ENCODE measurements around the gene ARPC2. TPM values are rescaled to one million over a fixed set of nuclear protein-coding genes. Genes with fewer than 3 reads are reported as not detected.

ARPC2 gene
- total RNA-seq, 1 donor from 2014 or later = 213 TPM

GRCh38 chr2:218253232-218253625 is 36.2 kb downstream of the ARPC2 start:
- DNase-seq (ENCODE audit: low read depth in 2 of 2) = no peak

- no peak for DNase-seq (ENCODE audit: low read depth in 2 of 2)
Observed at GRCh38 chr2:218255446-218255845, 38.5 kb downstream of the ARPC2 start.

- DNase-seq (ENCODE audit: low read depth in 2 of 2) = no peak
Observed at GRCh38 chr2:218256612-218257350, 39.8 kb downstream of the ARPC2 start.

- peak; percentile 22 to 42 for DNase-seq (ENCODE audit: low read depth in 2 of 2)
Observed at GRCh38 chr2:218257390-218257981, 40.5 kb downstream of the ARPC2 start.

- DNase-seq (ENCODE audit: low read depth in 2 of 2) = peak; percentile 40 to 76
Observed at GRCh38 chr2:218259099-218259961, 42.3 kb downstream of the ARPC2 start.

GRCh38 chr2:218260166-218260565 is 43.2 kb downstream of the ARPC2 start:
- DNase-seq (ENCODE audit: low read depth in 2 of 2) = no peak

- DNase-seq (ENCODE audit: low read depth in 2 of 2) = no peak
Observed at GRCh38 chr2:218260742-218261422, 43.9 kb downstream of the ARPC2 start, which contains the start of gene GPBAR1. TSS of gene GPBAR1 (plus strand) at chr2:218261015. CDS start at chr2:218262725, 1,710 bp downstream.

- no peak for DNase-seq (ENCODE audit: low read depth in 2 of 2)
Observed at GRCh38 chr2:218261423-218262236, 44.6 kb downstream of the ARPC2 start.

- no peak for DNase-seq (ENCODE audit: low read depth in 2 of 2)
Observed at GRCh38 chr2:218262237-218262600, 45.2 kb downstream of the ARPC2 start.

- no peak for DNase-seq (ENCODE audit: low read depth in 2 of 2)
Observed at GRCh38 chr2:218262631-218263586, 45.9 kb downstream of the ARPC2 start.

GRCh38 chr2:218263817-218264641 is 47.0 kb downstream of the ARPC2 start:
- no peak for DNase-seq (ENCODE audit: low read depth in 2 of 2)

- DNase-seq (ENCODE audit: low read depth in 2 of 2) = no peak
Observed at GRCh38 chr2:218264773-218265561, 48.0 kb downstream of the ARPC2 start.

GRCh38 chr2:218265626-218266025 is 48.6 kb downstream of the ARPC2 start:
- no peak for DNase-seq (ENCODE audit: low read depth in 2 of 2)

- DNase-seq (ENCODE audit: low read depth in 2 of 2) = no peak
Observed at GRCh38 chr2:218266316-218266979, 49.5 kb downstream of the ARPC2 start.

GRCh38 chr2:218267259-218267658 is 50.3 kb downstream of the ARPC2 start:
- no peak for DNase-seq (ENCODE audit: low read depth in 2 of 2)

GRCh38 chr2:218269900-218270720 is 53.1 kb downstream of the ARPC2 start, which contains the start of the genes AAMP and PNKD:
TSS of gene AAMP (minus strand) at chr2:218270137. CDS start at chr2:218270086, 51 bp downstream.
TSS of gene PNKD (plus strand) at chr2:218270519. CDS start at chr2:218270536, 17 bp downstream.
- peak; percentile 100 for DNase-seq (ENCODE audit: low read depth in 2 of 2)
